H1 (cell line): ENCODE data around the gene MYLK.

Experiments
- ATF3 ChIP-seq: IDR thresholded peaks from 2 replicates; pipeline ENCODE4 v1.6.1; 2011; ENCODE audit warnings: low read depth, mild to moderate bottlenecking, low read length; ENCODE audit not compliant: insufficient read depth
- CTCF ChIP-seq, 3 experiments: IDR thresholded peaks; 1 replicate in 2 of 3; 2 replicates in 1 of 3; pipeline versions ENCODE4 v1.5.1 to v1.6.1; 2011; ENCODE audit warnings: low read length in 3 of 3, mild to moderate bottlenecking in 3 of 3, inconsistent platforms in 2 of 3, low read depth in 1 of 3, moderate library complexity in 1 of 3; ENCODE audit not compliant: insufficient read depth in 1 of 3; ENCODE audit errors: control extremely low read depth in 1 of 3
- EP300 ChIP-seq, 2 experiments: IDR thresholded peaks; 1 replicate in 1 of 2; 2 replicates in 1 of 2; pipeline ENCODE4 v1.6.1; 2011 to 2012; ENCODE audit warnings: low read depth in 2 of 2, low read length in 2 of 2, mild to moderate bottlenecking in 2 of 2, borderline replicate concordance in 1 of 2, inconsistent platforms in 1 of 2, moderate library complexity in 1 of 2
- EZH2 ChIP-seq: fragments of 200-600 bp; sonication (generic); IDR thresholded peaks from 2 replicates; pipeline ENCODE4 v1.7.1; 2012; ENCODE audit warnings: low read depth, mild to moderate bottlenecking, moderate library complexity, low read length, inconsistent platforms; ENCODE audit not compliant: severe bottlenecking
- KDM1A ChIP-seq: fragments of 200-600, 300-600 bp; sonication (generic); IDR thresholded peaks from 2 replicates; pipeline ENCODE4 v1.7.1; 2016; ENCODE audit warnings: mild to moderate bottlenecking, low read length, borderline replicate concordance
- POLR2A ChIP-seq, 2 experiments: IDR thresholded peaks; 1 replicate in 1 of 2; 2 replicates in 1 of 2; pipeline ENCODE4 v1.6.1; 2011; ENCODE audit warnings: low read depth in 2 of 2, low read length in 2 of 2, mild to moderate bottlenecking in 2 of 2; ENCODE audit errors: control extremely low read depth in 1 of 2
- SAP30 ChIP-seq: fragments of 300-600 bp; sonication (generic); IDR thresholded peaks from 2 replicates; pipeline ENCODE4 v1.7.1; 2012; ENCODE audit warnings: low read length, moderate library complexity, mild to moderate bottlenecking, inconsistent platforms; ENCODE audit not compliant: insufficient read depth, insufficient replicate concordance
- SIN3A ChIP-seq, 2 experiments: IDR thresholded peaks in 1 of 2; conservative IDR thresholded peaks in 1 of 2; 2 replicates each; pipeline ENCODE4 v1.6.1; 2011 to 2012; ENCODE audit warnings: low read length in 2 of 2, improper control_type of control experiment in 1 of 2, low read depth in 1 of 2, mild to moderate bottlenecking in 1 of 2
- SIRT6 ChIP-seq: IDR thresholded peaks from one replicate; pipeline ENCODE4 v1.7.1; 2012; ENCODE audit warnings: low read length, inconsistent platforms
- YY1 ChIP-seq: IDR thresholded peaks from 2 replicates; pipeline ENCODE4 v1.6.1; 2011; ENCODE audit warnings: low read depth, mild to moderate bottlenecking, low read length

- TF ChIP-seq CTCF (IDR thresholded peaks at IDR 0.05; ENCODE audit: control extremely low read depth in 1 of 3, insufficient read depth in 1 of 3, low read depth in 1 of 3, low read length in 3 of 3) (no peak), SIN3A (conservative IDR thresholded peaks at IDR 0.05 in 1 of 2, IDR thresholded peaks at IDR 0.05 in 1 of 2; ENCODE audit: low read depth in 1 of 2, low read length in 2 of 2) (no peak), EZH2 (no peak), ATF3 (no peak), POLR2A (IDR thresholded peaks at IDR 0.05; ENCODE audit: control extremely low read depth in 1 of 2, low read depth in 2 of 2, low read length in 2 of 2) (no peak), EP300 (IDR thresholded peaks at IDR 0.05; ENCODE audit: borderline replicate concordance in 1 of 2, low read depth in 2 of 2, low read length in 2 of 2) (no peak), KDM1A (no peak), SIRT6 (no peak), SAP30 (no peak), YY1 (no peak)
Measured at GRCh38 chr3:123606527-123606926, 277.6 kb downstream of the MYLK start.
